Endothelial cell (in vitro differentiated cells): Measurements from ENCODE around the gene AP2A2. TPM values are rescaled to one million over a fixed set of nuclear protein-coding genes. Genes with fewer than 3 reads are reported as not detected.

Experiments
- DNase-seq: peaks from one replicate; pipeline ENCODE4 v3.0.0; 2021; ENCODE audit warnings: low spot score
- H3K27ac Mint-ChIP-seq: one replicate; pipeline ENCODE4 v1.8.0; 2021; ENCODE audit warnings: mixed read lengths, inconsistent platforms; ENCODE audit not compliant: unreplicated experiment
- H3K27me3 Mint-ChIP-seq: one replicate; pipeline ENCODE4 v1.8.0; 2021; ENCODE audit warnings: mild to moderate bottlenecking, moderate library complexity, mixed read lengths, inconsistent platforms; ENCODE audit not compliant: unreplicated experiment
- H3K36me3 Mint-ChIP-seq: one replicate; pipeline ENCODE4 v1.8.0; 2021; ENCODE audit warnings: mild to moderate bottlenecking, low read depth, mixed read lengths, inconsistent platforms; ENCODE audit not compliant: unreplicated experiment
- H3K4me1 Mint-ChIP-seq: one replicate; pipeline ENCODE4 v1.8.0; 2021; ENCODE audit warnings: mild to moderate bottlenecking, mixed read lengths, inconsistent platforms; ENCODE audit not compliant: unreplicated experiment
- H3K4me3 Mint-ChIP-seq: one replicate; pipeline ENCODE4 v1.8.0; 2021; ENCODE audit warnings: mild to moderate bottlenecking, mixed read lengths, inconsistent platforms; ENCODE audit not compliant: unreplicated experiment
- H3K9me3 Mint-ChIP-seq: one replicate; pipeline ENCODE4 v1.8.0; 2021; ENCODE audit warnings: mixed read lengths, inconsistent platforms; ENCODE audit not compliant: unreplicated experiment
- CTCF ChIP-seq: fragments of 200-600 bp; sonication (generic); IDR thresholded peaks from one replicate; pipeline ENCODE4 v1.5.0; 2021; ENCODE audit warnings: antibody characterized with exemption; ENCODE audit not compliant: unreplicated experiment
- long read RNA-seq: library from polyadenylated mRNA; unstranded; transcript quantifications from one replicate; pipeline ENCODE4 v2.0.0, GENCODE V29; 2020; ENCODE audit not compliant: unreplicated experiment
- total RNA-seq: library from RNA; stranded (reverse); fragmentation: NEBNext Ultra II Directional; extraction: Animal tissue kit (Norgen Biotek cat#: 25700); gene quantifications from one replicate; pipeline ENCODE4 v1.2.1, GENCODE V29; 2021; ENCODE audit not compliant: unreplicated experiment

The AP2A2 gene
- total RNA-seq = 287 TPM
- long read RNA-seq, full-length matches to known transcripts = 2 of 15 reads
- long read RNA-seq, partial matches to known transcripts = 6 of 15 reads
- long read RNA-seq, other reads (novel, unspliced or antisense) = 7 of 15 reads

GRCh38 chr11:925496-926301 lies at the start of gene AP2A2:
TSS of gene AP2A2 (plus strand) at chr11:925870. CDS start at chr11:926022, 152 bp downstream.
- Mint-ChIP-seq H3K36me3 (peaks cover 13% of the 10 kb centered on the region), H3K27ac (peak within 1 kb of the TSS; percentile 96), H3K4me1 (peaks cover 35% of the 10 kb centered on the region), H3K9me3 (no peaks in the 10 kb centered on the region), H3K4me3 (peak within 1 kb of the TSS; percentile 97), H3K27me3 (peaks cover 12% of the 10 kb centered on the region)
- DNase-seq = peak; percentile 95
- peak; percentile 81 for TF ChIP-seq CTCF

- no peak for DNase-seq
- H3K4me3 Mint-ChIP-seq = no peak overlapping the region
- no peaks in the 10 kb centered on the region for H3K4me1 Mint-ChIP-seq
- no peaks in the 10 kb centered on the region for H3K9me3 Mint-ChIP-seq
- peaks cover 24% of the 10 kb centered on the region for H3K36me3 Mint-ChIP-seq
- H3K27me3 Mint-ChIP-seq = peaks cover 3% of the 10 kb centered on the region
- H3K27ac Mint-ChIP-seq = no peak overlapping the region
- no peak for TF ChIP-seq CTCF
These were observed 49.1 kb upstream of the AP2A2 start for GRCh38 chr11:876545-876944.

GRCh38 chr11:877565-877964 lies 48.1 kb upstream of the AP2A2 start:
- H3K4me1 Mint-ChIP-seq = peaks cover 4% of the 10 kb centered on the region

GRCh38 chr11:880447-880846 lies 45.2 kb upstream of the AP2A2 start:
- peaks cover 24% of the 10 kb centered on the region for H3K36me3 Mint-ChIP-seq
- H3K27me3 Mint-ChIP-seq = peaks cover 6% of the 10 kb centered on the region
- no peak for TF ChIP-seq CTCF
- H3K4me1 Mint-ChIP-seq = peaks cover 4% of the 10 kb centered on the region
- no peak overlapping the region for H3K4me3 Mint-ChIP-seq
- DNase-seq = no peak
- H3K9me3 Mint-ChIP-seq = no peaks in the 10 kb centered on the region
- no peak overlapping the region for H3K27ac Mint-ChIP-seq

More at GRCh38 chr11:877565-877964, 48.1 kb upstream of the AP2A2 start:
- no peaks in the 10 kb centered on the region for H3K9me3 Mint-ChIP-seq
- peaks cover 3% of the 10 kb centered on the region for H3K27me3 Mint-ChIP-seq
- DNase-seq = no peak
- peaks cover 29% of the 10 kb centered on the region for H3K36me3 Mint-ChIP-seq
- TF ChIP-seq CTCF = no peak
- no peak overlapping the region for H3K27ac Mint-ChIP-seq
- no peak overlapping the region for H3K4me3 Mint-ChIP-seq

GRCh38 chr11:882596-882995 lies 43.1 kb upstream of the AP2A2 start:
- Mint-ChIP-seq H3K36me3 (peaks cover 25% of the 10 kb centered on the region), H3K4me3 (peak overlapping the region; percentile 37), H3K4me1 (peaks cover 4% of the 10 kb centered on the region), H3K27ac (no peak overlapping the region), H3K27me3 (peaks cover 8% of the 10 kb centered on the region), H3K9me3 (no peaks in the 10 kb centered on the region)
- TF ChIP-seq CTCF = no peak
- no peak for DNase-seq
